ENCODE measurements around the gene TBC1D2B. TPM values are rescaled to one million over a fixed set of nuclear protein-coding genes. Genes with fewer than 3 reads are reported as not detected.

TBC1D2B gene
- polyA plus RNA-seq, 1 donor from 2014 or later: 9.4 TPM

DNA sequence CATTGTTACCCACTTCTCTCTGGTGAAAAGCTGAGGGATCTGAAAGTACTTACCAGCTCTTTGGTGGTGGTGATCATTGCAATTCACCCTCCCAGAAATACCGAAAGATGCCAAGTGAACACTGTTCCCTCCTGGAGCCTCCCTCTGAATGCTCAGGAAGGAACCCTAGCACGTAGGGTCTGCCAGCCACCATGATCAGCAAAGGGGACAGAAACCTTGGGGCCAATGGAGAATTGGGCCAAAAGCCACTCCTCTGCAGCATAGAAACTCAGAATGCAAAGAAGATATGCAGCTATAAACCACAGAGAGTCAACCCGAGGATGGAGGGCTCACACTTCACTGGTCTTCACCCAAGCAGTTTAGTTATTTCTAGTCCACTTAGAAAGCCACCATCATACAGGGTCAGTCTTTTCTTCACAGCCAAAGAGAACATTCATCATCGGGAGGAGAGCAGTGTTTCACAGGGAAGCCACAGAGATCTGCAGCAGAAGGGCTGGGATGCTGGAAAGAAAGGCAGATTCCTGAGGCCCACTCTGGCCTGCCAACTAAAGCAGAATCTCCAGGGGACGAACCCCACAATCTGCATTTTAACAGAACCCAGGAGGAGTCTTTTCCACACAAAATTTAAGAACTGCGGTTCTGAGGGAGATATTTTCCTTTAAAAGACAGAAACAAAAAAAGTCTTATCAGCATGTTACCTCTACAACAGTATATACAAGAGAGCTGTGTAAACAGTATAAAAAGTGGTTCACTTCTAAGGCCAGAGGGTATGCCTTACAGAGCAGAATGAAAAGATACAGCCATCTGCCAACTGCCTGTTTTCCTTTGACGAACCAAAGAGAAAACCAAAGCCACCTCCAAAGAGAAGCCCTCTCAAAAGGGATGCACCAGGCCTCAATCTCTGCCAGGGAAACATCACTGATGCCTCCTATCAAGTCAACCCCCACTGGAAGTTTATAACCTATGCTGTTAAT, 11.3 kb downstream of the TBC1D2B start:
- Histone ChIP-seq H3K27me3 (ENCODE audit: insufficient read depth, low read depth, low read length) (no peaks in the 10 kb centered on the region), H3K27ac (ENCODE audit: low read length) (no peak overlapping the region), H3K9me2 (ENCODE audit: insufficient read depth, low read length) (no peaks in the 10 kb centered on the region), H3F3A (ENCODE audit: insufficient read depth, low read length, poor library complexity, severe bottlenecking) (no peaks in the 10 kb centered on the region), H3K4me2 (ENCODE audit: low read length) (no peak overlapping the region), H4K20me1 (ENCODE audit: insufficient read depth) (no peaks in the 10 kb centered on the region), H2AFZ (ENCODE audit: low read depth, low read length) (no peak overlapping the region), H3K4me3 (ENCODE audit: low read length) (no peak overlapping the region), H3K79me2 (replicated peaks; ENCODE audit: insufficient read depth, low read length) (peaks cover 8% of the 10 kb centered on the region), H3K9ac (ENCODE audit: low read length) (no peak overlapping the region), H3K36me3 (ENCODE audit: insufficient read depth, low read length) (no peaks in the 10 kb centered on the region), H3K9me3 (ENCODE audit: low read length) (no peaks in the 10 kb centered on the region)
- TF ChIP-seq EP300 (conservative IDR thresholded peaks at IDR 0.05; ENCODE audit: poor library complexity, severe bottlenecking): no peak

- Histone ChIP-seq H3K9me2 (ENCODE audit: insufficient read depth, low read length) (no peaks in the 10 kb centered on the region), H4K20me1 (ENCODE audit: insufficient read depth) (no peaks in the 10 kb centered on the region), H3K4me3 (ENCODE audit: low read length) (no peak overlapping the region), H3K9me3 (ENCODE audit: low read length) (no peaks in the 10 kb centered on the region), H3K4me2 (ENCODE audit: low read length) (no peak overlapping the region), H3K9ac (ENCODE audit: low read length) (no peak overlapping the region), H3F3A (ENCODE audit: insufficient read depth, low read length, poor library complexity, severe bottlenecking) (no peaks in the 10 kb centered on the region), H3K27ac (ENCODE audit: low read length) (no peak overlapping the region), H2AFZ (ENCODE audit: low read depth, low read length) (no peak overlapping the region), H3K36me3 (ENCODE audit: insufficient read depth, low read length) (no peaks in the 10 kb centered on the region), H3K79me2 (replicated peaks; ENCODE audit: insufficient read depth, low read length) (peaks cover 8% of the 10 kb centered on the region), H3K27me3 (ENCODE audit: insufficient read depth, low read depth, low read length) (no peaks in the 10 kb centered on the region)
- TF ChIP-seq REST (IDR thresholded peaks at IDR 0.05; ENCODE audit: borderline replicate concordance) (no peak), TAF1 (IDR thresholded peaks at IDR 0.05; ENCODE audit: low read depth) (no peak), EZH2 (IDR thresholded peaks at IDR 0.05; ENCODE audit: borderline replicate concordance, insufficient read depth, low read length, poor library complexity, severe bottlenecking) (no peak), RAD21 (conservative IDR thresholded peaks at IDR 0.05) (no peak), MXI1 (conservative IDR thresholded peaks at IDR 0.05; ENCODE audit: poor library complexity, severe bottlenecking) (no peak), SMC3 (conservative IDR thresholded peaks at IDR 0.05; ENCODE audit: poor library complexity) (no peak), CTCF (IDR thresholded peaks at IDR 0.05; ENCODE audit: poor library complexity, severe bottlenecking) (no peak), EP300 (conservative IDR thresholded peaks at IDR 0.05; ENCODE audit: poor library complexity, severe bottlenecking) (no peak), POLR2AphosphoS5 (IDR thresholded peaks at IDR 0.05) (no peak)
Observed at GRCh38 chr15:78065284-78065872, 12.1 kb downstream of the TBC1D2B start.

Data from neural cell (in vitro differentiated cells).